GM18907 (cell line): ENCODE results near the gene FGD2.
"Not testable (repeated sequence)": the region's sequence is repeated elsewhere in the genome, so short reads cannot be mapped to it uniquely, and the experiment has no call there.

Experiments
- ATAC-seq: cut with Tn5 transposase; IDR thresholded peaks from one replicate; pipeline ENCODE4 v1.9.1; 2021; ENCODE audit warnings: mild to moderate bottlenecking, moderate library complexity; ENCODE audit not compliant: unreplicated experiment

Gene FGD2

DNA sequence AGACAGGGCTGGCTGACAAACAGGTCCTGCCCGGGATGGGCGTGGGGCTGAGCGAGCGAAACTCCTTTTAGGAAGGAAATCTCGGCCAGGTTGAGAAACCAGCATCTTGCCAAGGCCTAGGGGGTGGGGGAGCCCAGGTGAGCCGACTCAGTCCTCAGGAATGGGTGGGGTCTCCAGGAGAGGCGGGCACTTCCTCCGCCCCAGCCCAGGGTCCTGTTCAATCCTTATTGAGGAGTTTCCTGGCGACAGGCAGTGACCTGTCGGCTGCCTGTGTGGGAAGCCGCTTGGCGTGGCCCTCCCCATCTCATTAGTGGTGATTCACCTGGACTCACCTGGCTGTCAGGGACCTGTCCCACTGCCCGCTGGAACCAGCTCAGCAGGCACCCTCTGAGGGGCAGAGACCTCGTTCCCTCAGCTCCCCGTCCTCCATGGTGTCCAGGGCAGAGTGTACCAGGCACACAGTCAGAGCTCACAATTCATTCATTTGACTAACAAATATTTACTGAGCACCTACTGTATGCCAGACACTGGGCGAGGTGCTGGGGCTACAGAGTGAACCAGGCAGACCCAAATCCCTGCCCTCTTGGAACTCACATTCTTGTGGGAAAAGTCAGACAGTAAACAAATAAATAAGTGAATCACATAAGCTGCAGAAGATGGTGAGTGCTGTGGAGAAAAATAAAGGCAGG is 51.1 kb downstream of the FGD2 start:
- ATAC-seq = no peak

DNA sequence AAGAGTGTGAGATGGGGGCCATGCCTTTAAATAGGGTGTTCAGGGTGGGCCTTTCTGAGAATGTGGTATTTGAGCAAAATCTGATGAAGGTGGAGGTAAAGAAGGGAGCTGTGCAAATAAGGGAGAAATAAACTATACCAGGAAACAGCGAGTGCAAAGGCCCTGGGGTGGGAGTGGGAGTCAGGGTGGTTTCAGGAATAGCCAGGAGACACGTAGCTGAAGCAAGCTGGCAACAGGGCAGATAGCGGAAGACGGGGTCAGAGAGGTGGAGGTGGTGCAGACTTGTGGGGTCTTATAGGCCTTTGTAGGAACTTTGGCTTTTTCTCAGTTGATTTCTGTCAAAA is 51.6 kb downstream of the FGD2 start:
- no peak for ATAC-seq

DNA sequence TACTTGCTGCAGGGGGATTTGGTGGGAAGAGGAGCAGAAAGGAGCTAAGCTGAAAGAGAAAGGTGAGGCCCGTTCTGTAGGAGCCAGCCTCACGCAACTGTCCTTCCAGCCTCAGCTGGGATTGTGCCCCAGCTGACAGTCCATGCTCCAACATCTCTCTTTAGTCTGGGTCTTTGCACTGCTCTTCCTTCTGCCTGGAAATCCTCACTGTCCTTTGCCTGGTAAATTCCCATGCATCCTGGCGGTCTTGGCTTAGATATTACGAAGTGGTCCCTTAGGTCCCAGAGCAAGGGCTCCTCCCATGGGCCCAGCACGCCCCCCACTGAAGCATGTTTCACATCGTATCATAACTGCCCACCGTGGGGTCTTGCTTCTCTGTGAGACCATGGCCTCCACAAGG is 52.2 kb downstream of the FGD2 start:
- no peak for ATAC-seq

DNA sequence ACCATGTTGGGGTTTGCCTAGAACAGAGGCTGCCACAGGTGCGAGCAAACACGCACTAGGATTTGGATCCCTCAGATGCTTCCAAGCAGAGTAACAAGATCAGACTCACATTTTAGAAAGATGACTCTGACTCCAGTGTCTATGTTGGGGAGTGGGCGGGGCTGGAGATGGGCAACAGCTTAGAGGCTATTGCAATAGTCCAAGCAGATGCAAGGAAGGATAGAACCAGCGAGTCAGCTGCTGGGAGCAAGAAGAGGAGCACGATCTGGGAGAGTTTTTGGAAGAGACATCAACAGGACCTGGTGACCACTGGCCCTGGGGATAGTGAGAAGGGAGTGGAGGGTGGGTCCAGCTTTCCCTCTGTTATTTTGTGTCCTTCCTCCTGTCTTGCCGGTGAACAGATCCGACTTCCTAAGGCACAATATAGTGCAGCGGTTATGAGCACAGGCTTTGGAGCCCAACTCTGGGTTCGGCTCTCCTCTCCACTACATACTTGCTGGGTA is 52.7 kb downstream of the FGD2 start:
- no peak for ATAC-seq

DNA sequence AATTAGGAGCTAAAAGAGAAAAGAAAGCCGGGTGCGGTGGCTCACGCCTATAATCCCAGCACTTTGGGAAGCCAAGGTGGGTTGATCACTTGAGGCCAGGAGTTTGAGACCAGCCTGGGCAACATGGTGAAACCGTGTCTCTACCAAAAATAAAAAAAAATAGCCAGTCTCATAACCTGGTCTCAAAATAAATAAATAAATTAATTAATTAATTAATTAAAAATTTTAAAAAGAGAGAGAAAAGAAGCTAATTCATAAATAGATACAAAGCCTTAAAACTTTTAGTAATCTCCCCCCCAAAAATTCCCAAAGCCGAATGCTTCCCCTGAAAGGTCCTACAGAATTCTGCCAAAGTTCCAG is 53.5 kb downstream of the FGD2 start:
- ATAC-seq = not testable (repeated sequence)

DNA sequence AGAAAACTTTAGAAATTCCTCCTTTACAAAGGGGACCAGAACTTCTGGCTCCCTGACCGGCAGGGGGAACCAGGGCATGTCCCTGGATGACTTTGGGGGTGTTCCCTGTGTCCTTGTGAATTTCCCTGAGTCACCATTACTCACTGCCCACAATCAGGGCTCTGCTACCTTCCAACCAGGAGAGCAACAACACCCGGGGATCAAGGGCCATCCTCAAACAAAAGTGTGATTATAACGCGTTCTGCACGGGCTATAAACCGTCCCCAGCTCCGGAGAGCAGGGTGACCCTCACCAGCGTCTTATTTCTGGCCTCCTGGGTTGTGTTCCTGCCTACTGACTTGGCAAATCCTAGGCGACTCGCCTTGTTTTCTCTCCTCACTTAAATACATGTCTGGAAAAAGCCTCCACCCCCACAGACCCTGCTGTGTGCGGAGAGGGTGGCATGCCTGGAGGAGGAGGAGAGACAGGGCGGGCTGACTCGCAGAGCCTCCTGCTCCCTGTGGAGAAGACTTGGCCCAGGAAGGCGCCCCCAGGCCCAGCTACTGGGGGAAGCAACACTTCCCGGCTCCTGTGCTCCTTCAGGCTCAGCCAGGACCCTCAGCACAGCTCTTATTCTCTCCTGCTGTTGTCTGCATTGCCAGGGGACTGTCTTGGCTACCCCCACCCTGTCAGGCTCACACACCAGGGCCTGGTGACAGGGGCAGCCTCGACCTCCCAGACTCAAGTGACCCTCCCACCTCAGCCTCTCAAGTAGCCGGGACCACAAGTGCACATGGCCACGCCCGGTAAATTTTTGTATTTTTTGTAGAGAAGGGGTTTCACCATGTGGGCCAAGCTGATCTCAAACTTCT is 54.1 kb downstream of the FGD2 start:
- ATAC-seq = no peak

DNA sequence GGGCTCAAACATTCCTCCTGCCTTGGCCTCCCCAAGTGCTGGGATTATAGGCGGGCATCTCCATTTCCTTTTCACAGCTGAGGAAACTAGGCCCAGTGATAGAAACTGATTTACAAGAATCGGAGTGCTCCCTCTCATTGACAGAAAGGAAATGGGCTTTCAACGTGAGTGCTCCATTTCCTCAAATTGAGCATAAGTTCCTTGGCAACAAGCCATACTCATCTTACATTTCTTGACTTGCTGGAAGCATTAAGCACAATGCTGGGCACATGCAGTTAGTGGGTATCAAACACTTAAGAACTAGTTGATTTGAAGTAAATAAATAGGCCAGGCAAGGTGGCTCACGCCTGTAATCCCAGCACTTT is 54.7 kb downstream of the FGD2 start:
- ATAC-seq = no peak

DNA sequence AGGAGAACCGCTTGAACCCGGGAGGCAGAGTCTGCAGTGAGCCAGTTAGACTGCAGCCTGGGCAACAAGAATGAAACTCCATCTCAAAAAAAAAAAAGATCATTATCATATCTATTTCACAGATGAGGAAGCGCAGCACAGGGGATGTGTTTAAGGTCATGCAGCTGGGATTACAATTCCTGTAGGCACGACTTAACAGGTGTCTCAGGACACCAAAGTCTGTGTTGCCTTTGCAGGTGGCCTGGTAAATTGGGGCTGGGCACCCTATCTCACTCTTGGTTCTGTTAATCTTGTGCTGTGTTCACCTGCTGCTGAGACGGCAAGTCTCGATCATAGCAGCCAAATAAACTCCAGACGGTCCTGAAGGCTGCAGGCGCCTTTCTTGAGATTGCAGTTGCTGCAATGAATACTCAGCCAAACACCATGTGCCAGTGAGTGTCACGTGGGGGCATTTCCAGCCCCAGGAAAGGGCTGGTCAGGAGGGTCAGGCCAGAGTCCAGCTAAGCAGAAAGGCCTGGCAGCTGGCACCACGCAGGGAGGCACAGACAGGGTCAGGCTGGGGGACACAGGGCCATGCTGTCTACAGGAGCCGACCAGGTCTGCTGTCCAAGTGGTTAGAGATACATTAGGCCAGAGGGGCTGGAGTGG is 55.8 kb downstream of the FGD2 start:
- ATAC-seq = no peak

DNA sequence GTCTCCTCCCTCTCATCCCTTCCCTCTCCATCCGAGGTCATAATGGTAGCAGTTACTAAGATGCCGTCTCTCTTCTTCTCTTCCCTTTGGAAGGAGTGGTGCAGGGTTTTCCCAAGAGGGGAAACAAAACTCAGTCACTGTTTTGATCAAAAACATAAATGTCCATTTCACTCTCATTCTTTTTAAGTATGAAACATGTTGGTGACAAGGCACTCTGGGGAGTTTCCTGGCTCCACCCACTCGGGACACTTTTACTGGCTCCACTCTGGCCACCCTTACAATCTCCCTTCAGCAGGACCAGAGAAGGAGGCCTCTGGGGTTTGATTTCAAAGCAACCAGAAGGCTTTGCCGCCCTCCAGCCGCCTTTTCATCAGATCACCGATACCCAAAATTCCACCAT is 57.0 kb downstream of the FGD2 start:
- no peak for ATAC-seq

DNA sequence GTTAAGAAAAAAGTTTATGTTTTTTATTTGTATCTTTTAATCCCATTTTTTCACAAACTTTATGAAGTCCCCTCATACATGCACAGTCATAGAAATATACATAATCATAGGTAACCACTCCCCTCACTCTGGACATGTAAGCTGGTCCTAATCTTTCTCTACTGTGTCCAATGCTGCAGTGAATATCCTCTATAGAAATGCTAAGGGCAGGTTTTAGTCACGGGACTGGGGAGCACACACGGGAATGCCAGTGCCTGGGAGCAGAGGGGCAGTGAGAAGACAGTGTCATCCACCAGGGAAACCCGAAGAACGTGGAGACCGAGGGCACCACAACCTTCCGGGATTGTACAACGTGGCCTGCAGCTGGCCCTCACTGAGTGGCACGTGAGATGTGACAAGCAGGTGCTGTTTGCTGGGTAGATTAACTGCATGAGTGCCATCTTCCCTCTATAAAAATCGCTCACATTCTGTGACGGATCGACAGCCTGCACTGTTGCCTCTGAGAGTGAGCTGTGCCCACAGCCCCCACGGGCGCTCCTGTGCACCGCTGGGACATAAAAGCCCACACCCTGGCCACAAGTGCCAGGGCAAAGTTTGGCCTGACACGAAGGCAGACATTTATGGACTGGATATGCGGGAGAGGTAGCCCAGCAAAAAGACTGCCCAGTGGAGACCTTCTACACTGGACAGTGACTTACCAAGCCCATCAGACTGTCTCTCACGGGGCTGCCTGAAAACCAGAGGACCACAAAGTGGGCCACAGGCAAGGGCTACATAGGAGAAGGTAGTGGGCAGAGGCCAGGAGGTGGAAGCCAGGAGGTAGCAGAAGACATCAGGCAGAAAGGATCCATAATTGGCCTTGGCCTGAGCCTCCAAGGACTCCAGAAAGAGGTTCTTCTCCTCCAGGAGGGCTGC is 63.2 kb downstream of the FGD2 start:
- ATAC-seq = no peak

DNA sequence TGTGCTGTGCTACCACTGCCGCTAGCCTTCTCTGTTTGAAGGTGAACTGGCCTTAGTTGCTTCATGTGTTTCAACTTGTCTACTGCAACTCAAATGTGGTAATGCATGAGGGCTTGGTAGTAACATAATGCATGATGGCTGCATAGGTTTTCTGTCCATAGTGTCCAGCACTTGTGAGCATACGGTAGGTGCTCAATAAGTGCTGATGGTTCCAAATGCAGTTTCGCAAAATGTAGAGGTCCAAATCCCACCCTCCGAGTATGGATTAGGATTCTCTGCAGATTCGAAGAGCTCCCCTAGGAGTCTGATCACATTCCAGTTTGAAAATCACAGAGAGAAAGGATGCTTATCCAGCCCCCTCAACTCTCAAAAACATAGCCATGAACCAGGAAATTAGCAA is 64.2 kb downstream of the FGD2 start:
- no peak for ATAC-seq

DNA sequence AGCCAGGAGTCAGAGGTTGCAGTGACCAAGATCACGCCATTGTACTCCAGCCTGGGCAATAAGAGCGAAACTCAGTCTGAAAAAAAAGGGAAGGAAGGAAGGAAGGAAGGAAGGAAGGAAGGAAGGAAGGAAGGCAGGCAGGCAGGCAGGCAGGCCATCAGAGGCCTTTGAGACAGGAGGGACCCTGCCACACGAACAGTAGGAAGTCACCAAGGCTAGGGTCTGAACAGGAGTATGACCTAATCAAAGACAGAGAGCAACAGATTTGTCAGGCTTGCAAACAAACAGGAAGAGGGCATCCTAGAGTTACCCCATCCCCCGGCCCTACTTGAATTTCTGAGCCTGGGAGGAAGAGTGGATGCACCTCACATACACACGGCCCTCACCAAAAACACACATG is 67.1 kb downstream of the FGD2 start:
- ATAC-seq = no peak

DNA sequence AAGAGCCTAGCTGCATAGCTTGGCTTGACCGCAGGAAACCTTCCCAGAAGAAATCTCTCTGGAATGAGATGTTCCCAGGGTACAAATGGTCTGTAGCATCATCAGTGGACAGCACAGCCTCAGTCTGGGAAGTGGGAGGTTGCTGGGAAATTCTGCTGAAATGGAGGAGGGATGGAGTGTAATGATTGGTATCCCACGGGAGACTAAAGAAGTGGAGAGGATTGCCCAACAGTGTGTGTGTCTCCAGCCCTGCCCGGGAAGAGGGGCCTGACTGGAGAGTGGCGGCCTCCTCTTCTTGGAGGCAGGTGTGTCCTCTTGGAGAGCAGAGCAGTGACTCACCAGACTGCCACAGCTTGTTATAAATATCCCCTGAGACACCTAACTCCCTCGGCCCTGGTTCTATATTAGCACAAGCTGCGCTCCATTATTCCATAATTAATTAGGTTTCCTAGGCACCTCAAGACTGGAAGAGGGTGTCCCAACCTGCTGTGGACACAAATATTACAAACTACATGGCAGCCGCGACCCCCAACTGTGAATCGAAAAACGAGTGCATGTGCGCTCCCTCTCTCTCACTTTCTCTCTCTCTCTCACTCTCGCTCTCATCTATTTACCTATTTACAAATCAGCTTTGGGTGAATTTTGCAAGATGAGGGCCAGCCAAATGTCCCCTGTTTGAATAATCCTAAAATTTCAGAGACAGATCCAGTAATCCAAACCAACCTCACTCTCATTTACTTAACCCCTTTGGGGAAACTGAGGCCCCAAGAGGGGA is 68.8 kb downstream of the FGD2 start:
- ATAC-seq = no peak

DNA sequence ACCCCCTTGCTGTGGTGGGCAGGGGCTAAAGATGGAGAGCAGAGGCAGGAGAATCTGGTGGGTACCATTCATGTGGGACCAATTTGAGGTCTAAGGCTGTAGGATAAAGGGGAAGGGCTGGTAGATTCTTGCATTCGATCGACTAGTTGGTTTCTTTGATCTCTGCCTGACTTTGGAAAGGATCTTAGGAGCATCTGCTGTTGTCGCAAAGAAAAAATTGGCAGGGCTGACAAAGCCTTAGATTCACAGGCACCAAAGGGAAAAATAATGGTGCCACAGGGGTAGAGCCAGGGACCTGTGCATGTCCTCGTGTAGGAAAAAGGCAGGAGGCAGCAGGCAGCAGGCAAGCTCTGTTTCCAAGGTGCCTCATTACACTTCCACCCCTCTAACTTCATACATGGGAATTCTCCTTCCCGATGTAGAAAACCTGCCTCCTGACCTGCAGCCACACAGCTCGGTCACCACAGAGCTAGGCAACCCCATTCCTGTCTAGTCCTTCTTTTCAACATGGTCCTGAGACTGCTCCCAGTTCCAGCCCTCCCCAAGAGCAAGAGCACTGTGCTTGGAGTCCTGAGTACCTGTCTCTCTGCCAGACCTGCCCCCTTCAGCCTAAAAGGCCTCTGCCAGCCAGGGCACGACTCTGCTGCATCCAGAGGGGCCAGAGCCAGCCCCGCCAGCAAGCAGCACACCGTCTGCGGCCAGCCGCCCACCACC is 71.9 kb downstream of the FGD2 start:
- no peak for ATAC-seq

DNA sequence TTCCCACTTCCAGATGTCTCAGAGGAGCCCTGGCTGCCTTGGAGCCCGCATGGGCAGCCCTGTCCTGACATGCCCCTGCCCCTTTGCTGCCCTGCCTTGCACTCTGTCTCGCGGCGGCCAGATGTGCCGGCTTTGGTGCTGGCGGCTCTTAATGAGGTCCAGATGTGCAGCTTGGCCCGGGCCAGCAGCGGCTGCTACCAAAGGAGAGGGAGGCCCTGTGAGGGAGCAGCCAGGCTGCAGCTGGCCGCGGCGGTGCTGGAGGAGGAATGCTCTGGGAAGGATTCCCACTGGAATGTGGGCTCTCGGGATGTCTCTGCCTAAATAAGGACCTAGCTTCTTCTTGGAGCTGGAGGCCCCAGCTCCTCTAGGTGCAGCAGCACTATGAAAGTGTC is 72.4 kb downstream of the FGD2 start:
- no peak for ATAC-seq
